T-helper 2 cell (primary cell): Measurements from ENCODE around the gene SLC25A29.
A peak's percentile ranks its signal among the peaks of the same experiment; 100 is the strongest.
"Not testable (repeated sequence)": the region's sequence is repeated elsewhere in the genome, so short reads cannot be mapped to it uniquely, and the experiment has no call there.

Experiments
- DNase-seq, 5 experiments: peaks; one replicate each; pipeline versions ENCODE4 v3.0.0 to v3.0.0-alpha.2; 2012 to 2022

Gene SLC25A29

DNA sequence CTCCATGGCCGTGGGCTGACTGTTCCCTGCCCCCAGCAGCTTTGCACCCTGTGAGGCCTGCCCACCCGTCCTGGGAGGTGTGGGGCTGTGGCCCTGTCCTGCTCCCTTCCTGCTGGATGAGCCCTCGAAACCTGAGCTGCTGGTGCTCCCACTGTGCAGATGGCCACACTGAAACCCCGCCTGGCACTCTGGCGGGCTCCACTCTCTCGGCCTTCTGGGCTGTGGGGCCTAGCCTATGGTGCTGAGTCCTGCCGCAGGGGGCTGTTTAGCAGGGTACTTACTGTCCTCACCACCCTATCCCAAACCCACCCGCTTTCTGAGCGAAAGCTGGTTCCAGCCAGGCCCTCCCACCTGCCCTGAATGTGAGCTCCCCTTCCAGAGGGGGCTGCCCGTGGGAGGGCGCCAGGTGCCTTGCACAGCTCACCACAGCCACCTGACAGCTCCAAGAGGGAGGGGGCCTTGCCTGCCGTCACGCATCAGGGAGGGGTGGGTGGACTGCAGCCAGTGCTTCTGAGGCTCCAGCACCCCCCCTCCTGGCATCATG, 24.2 kb upstream of the SLC25A29 start:
- no peak for DNase-seq

DNA sequence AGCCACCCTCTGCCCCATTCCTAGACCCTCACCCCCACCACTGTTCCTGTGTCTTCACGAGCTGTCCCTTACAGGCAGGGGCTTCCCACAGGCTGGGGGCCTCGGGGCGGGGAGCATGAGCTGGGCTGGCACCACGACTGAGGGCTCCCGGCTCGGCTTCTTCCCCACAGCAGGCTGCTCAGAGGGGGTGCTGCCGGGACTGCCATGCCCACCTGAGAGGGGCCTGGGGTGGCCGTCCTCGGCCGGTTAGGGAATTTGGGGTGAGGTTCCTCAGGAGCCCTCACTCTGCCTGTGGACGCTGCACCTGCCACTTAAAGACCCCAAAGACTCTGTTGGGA, 23.7 kb upstream of the SLC25A29 start:
- DNase-seq: no peak

DNA sequence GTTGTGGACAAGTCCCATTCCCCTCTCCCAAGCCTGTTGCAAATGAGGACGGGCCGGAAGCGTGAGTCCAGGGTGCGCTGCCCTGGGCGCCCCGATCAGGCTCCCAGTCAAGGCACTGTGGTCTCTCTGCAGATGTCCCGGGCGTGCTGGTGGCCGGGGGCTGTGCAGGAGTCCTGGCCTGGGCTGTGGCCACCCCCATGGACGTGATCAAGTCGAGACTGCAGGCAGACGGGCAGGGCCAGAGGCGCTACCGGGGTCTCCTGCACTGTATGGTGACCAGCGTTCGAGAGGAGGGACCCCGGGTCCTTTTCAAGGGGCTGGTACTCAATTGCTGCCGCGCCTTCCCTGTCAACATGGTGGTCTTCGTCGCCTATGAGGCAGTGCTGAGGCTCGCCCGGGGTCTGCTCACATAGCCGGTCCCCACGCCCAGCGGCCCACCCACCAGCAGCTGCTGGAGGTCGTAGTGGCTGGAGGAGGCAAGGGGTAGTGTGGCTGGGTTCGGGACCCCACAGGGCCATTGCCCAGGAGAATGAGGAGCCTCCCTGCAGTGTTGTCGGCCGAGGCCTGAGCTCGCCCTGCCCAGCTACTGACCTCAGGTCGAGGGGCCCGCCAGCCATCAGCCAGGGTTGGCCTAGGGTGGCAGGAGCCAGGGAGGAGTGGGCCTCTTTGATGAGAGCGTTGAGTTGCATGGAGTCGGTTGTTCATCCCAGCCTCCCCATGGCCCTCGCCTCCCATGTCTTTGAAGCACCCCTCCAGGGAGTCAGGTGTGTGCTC, 23.2 kb upstream of the SLC25A29 start:
- DNase-seq: no peak

DNA sequence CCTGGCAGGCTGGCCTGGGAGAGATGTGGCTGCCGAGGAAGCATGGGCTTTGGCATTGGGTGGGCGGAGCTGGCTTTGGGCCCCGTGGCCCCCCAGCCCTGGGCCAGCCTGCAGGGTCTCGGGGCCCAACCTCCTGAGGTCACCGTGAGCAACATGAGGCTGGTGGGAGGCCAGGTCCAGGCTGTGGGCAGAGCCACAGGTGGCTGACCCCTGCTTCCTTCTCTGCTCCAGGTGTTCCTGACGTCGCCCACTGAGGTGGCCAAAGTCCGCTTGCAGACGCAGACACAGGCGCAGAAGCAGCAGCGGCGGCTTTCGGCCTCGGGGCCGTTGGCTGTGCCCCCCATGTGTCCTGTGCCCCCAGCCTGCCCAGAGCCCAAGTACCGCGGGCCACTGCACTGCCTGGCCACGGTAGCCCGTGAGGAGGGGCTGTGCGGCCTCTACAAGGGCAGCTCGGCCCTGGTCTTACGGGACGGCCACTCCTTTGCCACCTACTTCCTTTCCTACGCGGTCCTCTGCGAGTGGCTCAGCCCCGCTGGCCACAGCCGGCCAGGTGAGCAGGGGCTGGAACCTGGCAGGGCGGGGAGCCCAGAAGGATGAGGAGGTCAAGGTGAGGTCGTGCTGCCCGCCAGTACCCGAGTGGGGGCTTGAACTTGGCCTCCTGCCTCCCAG, 22.4 kb upstream of the SLC25A29 start:
- no peak for DNase-seq

DNA sequence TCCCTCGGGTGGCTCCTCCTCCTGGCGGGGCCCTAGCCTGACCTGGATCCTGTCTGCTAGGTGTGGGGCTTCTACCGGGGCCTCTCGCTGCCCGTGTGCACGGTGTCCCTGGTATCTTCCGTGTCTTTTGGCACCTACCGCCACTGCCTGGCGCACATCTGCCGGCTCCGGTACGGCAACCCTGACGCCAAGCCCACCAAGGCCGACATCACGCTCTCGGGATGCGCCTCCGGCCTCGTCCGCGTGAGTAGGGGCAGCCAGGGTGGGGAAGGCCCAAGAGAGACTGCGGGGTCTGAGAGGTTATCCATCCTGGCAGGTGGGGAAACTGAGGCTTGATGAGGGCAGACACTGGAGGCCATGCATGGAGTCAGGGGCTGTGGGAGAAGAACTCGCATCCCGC, 20.9 kb upstream of the SLC25A29 start:
- DNase-seq: no peak

DNA sequence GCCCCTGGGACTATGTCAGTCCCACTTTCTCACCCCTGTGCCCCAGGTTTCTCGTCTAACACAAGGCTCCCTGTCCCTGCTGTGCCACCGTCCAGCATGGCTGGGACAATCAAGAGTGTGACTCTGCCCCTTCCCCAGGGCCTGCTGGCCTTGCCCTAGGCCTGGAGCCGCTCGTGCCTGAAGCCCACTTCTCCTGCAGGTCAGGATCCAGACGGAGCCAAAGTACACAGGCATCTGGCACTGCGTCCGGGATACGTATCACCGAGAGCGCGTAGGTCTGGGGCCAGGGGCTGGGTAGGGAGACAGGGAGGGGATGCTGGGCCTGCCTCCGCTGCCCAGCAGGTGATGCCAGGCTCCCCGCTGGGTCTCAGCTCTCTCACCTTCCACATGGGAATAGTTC, 19.7 kb upstream of the SLC25A29 start:
- DNase-seq: no peak

DNA sequence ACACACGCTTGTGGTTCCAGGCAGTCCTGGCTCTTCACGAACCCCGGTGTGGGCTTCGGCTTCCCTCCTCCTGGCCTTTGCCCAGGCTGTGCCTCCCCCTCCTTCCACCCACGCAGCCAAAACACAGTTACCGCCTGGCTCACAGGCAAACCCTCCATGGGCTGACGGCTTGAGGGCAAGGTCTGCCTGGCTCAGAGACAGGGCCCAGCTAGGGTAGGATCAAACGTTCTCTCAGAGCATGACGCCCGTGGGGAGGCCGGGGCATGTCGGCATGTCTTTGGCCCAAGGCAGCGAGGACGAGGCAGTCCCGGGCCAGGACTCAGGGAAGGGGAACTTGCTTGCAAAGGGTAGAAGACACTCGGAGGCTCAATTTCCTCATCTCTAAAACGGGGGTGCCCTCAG, 19.0 kb upstream of the SLC25A29 start:
- no peak for DNase-seq

GRCh38 chr14:100323942-100324307, 17.7 kb upstream of the SLC25A29 start:
- DNase-seq: no peak

DNA sequence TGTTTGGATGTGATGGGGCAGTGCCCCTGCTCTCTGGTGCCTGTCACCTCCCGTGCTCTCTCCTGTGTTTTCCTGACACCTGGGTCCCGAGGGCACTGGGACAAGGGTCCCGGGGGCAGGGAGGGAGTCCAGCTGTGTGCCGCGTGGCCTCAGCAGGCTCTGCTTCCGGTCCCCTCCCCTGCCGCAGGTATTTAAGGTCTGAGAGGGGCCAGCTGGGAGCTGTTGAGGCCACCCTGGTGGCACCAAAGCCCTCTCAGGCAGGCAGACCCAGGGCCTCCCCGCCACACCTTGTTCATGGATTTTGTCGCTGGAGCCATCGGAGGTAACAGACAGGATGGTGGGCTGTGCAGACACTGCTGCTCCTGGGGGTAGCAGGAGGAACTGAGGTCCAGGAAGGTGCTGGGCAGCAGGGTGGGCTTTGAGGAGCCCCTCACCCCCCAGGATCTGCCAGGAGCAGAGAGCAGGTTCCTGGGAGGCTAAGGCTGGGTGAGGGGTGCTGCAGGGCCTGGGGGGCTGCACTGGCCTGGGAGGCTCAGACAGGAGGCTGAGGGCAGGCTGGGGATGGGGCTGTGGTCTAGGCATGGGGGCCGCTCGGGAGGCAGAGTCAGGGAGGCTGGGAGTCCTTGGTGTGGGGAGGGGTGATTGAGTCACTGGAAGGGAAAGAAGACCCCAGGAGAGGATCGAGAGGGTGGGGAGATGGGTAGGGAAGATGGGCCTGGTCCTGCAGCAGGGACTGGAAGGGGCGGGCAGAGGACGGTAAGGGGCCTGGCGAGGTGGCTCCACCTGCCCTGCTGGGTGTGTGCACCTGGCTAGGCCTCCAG, 17.1 kb upstream of the SLC25A29 start, which contains the start of gene SLC25A47:
Gene SLC25A47 (plus strand): TSS at position 219 of the 821 bp plus-strand sequence. CDS start 76 bp downstream, at position 295.
- DNase-seq: no peak

DNA sequence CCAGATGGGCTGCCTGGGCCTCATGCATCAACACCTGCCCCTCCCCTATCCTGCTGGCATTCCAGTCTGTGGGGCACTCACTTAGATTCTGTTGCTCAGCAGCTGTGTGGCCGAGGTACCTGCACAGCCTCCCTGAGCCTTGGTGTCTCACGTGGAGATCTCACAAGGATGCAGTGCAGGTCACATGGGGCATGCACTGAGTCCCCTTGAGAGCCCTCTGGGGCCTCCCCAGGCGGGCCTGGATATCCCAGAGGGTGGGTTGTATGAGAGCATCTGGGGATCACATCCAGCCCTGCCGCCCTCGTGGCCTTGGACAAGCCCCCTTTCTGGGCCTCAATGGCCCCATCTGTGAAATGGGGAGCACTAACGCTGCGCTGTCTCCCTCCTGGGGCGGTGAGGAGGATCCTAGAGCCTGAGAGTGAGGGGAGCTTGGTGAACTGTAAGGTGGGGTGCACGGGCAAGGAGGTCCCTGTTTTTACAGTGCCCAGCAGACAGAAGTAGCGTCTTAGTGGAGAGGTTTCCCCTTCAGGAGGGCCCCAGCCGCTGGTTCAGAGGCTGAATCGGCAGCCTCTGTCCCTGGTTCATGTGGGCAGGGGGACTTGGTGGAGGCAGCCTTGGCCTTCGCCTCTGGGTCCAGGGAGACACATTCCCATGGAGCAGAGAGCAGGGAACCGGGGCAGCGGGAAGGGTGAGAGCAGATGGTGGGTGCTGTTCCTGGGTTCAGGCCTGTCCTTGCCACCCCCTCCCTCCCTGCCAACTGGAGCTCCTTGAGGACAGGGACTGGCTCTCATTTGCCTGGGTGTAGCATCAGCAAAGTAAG, 16.1 kb upstream of the SLC25A29 start:
- no peak for DNase-seq

GRCh38 chr14:100321473-100322137, 15.4 kb upstream of the SLC25A29 start:
- DNase-seq: no peak

DNA sequence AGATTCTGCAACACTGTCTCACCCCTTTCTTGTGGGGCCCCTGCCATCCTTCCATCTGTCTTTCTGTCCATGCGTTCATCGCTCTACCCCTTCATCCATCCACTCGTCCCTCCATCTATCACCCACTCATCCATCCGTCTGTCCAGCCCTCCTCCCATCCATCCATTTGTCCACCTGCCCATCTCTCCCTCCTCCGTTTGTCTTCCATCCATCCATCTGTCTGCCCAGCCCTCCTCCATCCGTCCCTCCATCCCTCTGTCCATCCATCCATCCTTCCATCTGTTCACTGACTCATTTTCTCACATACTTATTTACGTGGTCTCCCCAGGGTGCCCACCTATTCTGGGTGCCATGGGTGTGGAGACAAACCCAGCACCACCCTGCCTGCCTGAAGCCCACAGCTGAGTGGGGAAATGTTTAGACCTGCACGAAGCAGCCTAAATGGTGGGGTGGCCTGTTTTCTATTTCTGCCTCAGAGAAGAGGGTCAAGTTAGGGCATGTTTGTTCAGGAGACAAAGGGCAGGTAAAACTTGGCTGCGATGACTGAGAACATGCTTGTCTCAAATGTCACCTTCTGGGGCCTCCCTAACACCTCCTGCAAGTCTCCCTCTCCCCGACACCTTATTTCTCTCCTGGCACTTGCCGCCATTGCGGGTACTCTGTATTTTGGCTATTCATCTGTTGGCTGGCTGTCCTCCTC, 14.1 kb upstream of the SLC25A29 start:
- DNase-seq: no peak

- peak; percentile 36 to 77 (median 50) for DNase-seq
Observed at GRCh38 chr14:100317912-100318808, 11.9 kb upstream of the SLC25A29 start.

DNA sequence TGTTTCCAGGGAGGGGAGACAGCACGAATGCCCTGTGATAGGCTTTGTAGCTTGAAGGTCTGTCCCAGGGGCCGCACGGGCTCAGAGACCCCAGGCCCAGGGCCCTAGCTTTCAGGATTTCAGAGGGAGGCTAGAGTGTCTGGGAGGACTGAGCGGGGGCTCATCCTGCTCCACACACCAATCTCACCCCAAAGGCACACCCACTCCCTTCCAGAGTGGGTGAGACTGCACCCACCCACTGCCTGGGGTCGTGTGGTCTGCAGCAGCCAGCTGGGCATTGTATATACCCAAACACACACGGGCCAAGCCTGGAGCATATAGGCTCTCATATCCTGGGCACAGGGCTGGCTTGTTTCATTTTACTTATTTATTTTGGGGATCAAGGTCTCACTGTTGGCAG, 11.1 kb upstream of the SLC25A29 start:
- DNase-seq: no peak

- no peak for DNase-seq
Observed at GRCh38 chr14:100314724-100315123, 8.5 kb upstream of the SLC25A29 start.

GRCh38 chr14:100313464-100314230, 7.4 kb upstream of the SLC25A29 start:
- no peak for DNase-seq

- no peak for DNase-seq
Observed at GRCh38 chr14:100312877-100313400, 6.7 kb upstream of the SLC25A29 start.

GRCh38 chr14:100312110-100312876, 6.0 kb upstream of the SLC25A29 start:
- not testable (repeated sequence) for DNase-seq
